K562 treated with DMSO at 1 percent for 4 hours (cell line): ENCODE measurements around the gene ANKRD27. TPM values are rescaled to one million over a fixed set of nuclear protein-coding genes. Genes with fewer than 3 reads are reported as not detected.

Experiments used
- total RNA-seq: library from RNA; unstranded; fragments of 300-600 nt; gene quantifications from 2 replicates; pipeline ENCODE4 v1.2.3, GENCODE V29; 2022; ENCODE audit not compliant: insufficient read depth

ANKRD27 gene
- total RNA-seq, result 37.9 and 52.4 TPM in 2 replicates

DNA sequence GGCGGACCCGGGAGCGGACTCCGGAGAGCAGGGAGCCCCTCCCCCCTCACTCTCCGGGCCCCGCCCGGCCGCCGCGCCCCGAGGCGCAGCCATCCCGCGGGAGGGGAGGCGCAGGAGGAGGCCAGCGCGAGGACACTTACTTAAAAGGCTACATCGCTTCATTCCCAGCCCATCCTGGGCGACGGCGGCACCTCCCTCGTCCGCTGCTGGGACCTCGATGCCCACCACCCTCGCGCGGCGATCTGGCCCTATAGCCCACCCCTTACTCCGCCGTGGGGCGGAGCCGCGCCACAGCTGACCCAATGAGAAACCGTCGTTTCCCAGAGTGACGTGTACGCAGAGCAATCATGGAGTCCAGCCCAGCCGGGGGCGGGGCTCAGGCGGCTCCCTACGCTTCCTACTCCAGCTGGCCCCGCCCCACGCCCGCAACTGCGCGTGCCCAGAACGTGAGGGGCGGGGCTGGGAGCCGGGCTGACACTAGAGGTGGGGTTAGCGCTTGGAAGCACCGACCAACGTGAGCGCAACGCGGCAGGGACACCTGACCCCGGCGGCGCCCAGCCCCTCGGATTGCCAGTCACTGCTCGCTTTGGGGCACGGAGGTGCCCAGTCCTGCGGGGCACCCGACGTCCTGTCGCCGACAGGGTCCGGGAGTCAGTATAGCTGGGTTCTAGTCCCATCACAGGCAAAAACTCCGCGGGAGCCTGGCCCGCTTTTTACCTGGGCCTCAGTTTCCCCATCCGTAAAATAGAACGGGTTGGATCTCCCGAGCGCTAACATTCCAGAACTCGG lies at the start of gene ANKRD27:
Gene ANKRD27 (minus strand): TSS at position 250 of the 789 bp plus-strand sequence. CDS start 16,165 bp downstream, outside the sequence.

DNA sequence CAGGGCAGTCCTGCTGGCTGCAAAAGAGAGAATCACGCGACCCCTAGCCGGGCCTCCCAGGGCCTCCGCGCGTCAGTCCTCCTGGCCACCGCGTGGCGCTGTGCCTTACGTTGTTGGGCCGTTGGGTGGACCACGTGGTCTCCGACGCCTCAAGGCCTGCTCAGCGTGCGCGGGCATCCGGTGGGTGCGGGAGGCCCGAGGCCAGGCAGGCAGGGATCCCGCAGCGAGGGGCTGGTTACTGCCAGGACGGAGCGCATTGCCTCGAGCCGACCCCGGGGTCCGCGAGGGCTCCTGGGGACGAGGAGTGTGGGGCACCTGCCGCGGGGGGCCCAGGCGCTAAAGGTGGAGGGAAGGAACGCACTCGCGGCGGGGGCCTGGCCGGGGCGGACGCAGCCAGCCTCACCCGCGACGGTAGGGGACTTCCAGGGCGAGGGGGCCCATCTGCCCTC lies 44.7 kb upstream of the ANKRD27 start, which contains the start of gene TDRD12:
Gene TDRD12 (plus strand): TSS at position 157 of the 449 bp plus-strand sequence. CDS start 306 bp downstream, outside the sequence.

DNA sequence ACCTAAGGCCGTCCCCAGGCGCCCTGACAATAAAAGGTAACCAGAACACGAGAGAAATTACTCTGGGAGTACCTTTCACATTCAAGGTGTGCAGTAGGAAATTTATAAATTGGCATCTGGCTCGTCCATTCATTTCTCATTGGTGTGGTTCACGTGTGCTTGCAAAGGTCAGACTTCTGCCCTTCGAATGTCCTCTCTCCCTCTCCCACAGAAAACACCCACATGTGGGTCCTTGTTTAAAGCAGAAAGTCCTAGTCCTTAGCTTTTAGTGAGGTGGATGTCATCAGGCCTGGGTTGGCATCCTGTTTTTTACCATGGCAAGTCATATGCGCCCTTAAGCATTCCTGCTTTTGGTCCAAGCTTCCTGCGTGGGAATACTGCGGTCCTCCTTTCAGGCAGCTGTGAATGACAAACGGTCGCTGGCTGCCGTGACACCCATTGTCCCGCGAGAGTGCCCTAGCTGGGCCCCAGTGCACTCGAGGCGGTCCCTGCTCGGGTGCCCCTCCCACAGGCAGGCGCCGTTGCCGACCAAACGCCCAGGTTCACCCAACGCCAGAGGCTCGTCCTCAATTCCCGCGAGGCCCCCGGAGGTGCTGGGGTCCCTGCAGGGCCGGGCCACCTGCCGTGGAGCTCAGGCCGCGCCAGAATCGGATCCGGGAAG lies 16.4 kb upstream of the ANKRD27 start, which contains the start of gene NUDT19:
Gene NUDT19 (plus strand): TSS at position 531 of the 661 bp plus-strand sequence. CDS start 140 bp downstream, outside the sequence.

DNA sequence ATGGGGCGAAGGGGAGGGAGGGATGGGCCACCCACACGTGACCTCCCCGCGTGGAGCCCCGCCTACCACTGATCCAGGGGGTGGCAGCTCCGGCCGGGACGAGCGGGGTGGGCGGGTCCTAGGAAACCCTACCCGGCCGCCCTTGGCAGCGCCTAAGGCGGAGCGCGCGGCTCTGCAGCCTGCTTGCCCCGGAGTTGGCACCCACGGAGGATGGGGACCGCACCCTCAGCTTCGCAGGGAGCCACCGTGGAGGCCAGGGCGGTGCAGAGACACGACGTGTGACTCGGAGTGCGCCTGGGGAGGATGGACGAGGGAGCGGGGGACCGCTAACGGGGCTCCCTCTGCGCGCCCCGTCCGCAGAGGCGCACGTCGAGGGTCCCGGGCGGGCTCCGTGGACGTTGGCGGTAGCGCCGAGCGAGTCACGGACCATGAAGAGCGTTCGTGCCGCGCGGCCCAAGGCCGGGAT lies 773 bp upstream of the ANKRD27 start, which contains the start of gene RGS9BP:
Gene RGS9BP (plus strand): TSS at position 129 of the 466 bp plus-strand sequence. CDS start 416 bp downstream, outside the sequence.

DNA sequence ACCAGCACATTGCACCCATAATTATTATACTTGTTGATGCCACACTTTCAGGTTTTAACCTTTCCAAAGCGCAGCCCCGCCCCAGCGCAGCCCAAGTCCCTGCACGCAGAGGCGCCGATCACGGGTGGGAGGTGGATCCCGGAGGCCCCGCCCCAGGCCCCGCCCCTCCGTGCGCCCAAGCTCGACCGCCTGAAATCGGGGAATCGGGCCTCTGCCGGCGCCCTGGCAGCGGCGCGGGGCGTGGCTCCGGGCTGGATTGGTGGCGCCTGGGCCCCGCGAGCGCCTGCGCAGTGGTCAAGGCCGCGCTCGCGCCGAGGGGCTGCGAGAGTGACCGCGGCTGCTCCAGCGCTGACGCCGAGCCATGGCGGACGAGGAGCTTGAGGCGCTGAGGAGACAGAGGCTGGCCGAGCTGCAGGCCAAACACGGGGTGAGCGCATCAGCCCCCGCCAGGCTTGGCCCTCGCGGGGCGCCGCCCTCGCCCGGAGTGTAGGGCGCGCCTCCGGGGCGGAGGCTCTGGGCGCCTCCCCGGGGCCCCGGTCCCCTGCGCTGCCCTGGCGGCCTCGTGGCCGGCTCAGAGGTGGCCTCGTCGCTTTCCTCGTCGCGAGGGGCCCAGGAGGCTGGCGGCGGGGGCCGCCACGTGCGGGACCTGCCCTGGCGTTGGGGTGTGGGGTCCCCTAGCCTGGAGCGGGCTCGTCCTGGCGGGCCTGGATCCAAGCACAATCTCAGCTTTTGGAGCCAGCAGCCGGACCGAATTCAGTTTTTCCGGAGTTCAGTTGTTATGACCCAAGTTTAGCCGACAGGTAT lies 93.9 kb downstream of the ANKRD27 start, which contains the start of gene PDCD5:
Gene PDCD5 (plus strand): TSS at position 290 of the 804 bp plus-strand sequence. CDS start 72 bp downstream, at position 362.

Other genes with a start within 250 kb of the ANKRD27 start
- gene PDCD5, start 94.0 kb downstream of the ANKRD27 start, total RNA-seq, result 58.9 and 73.8 TPM in 2 replicates
- 1.1 TPM in 1 of 2 replicates, not detected in the other for gene RGS9BP, start 668 bp upstream of the ANKRD27 start, total RNA-seq
- gene NUDT19, start 16.6 kb upstream of the ANKRD27 start, total RNA-seq, result 11.2 and 12.8 TPM in 2 replicates
- gene TDRD12, start 44.6 kb upstream of the ANKRD27 start, total RNA-seq, result not detected in 2 replicates
- gene SLC7A9, start 194.6 kb upstream of the ANKRD27 start, total RNA-seq, result not detected in 2 replicates